Common myeloid progenitor, CD34-positive (primary cell): ENCODE measurements around the gene ANGPTL7.
A peak's percentile ranks its signal among the peaks of the same experiment; 100 is the strongest.

Experiments
- CTCF ChIA-PET: fragments of 350-600 bp; sonication (Branson Sonifier 250); formaldehyde crosslinking; loops from one replicate; lab custom pipeline; 2021; ENCODE audit warnings: antibody characterized with exemption; lab: Charles Lee
- POLR2A ChIA-PET: fragments of 350-600 bp; sonication (Branson Sonifier 250); formaldehyde crosslinking; loops from one replicate; lab custom pipeline; 2021; ENCODE audit warnings: antibody characterized with exemption; lab: Charles Lee
- DNase-seq, 3 donors: peaks; one replicate each; pipeline versions ENCODE4 v3.0.0 to v3.0.0-alpha.2; 2013
- H3K27ac ChIP-seq, 2 experiments: 1 replicate in 1 of 2; 2 replicates in 1 of 2; pipeline ENCODE4 v1.7.0; 2013; ENCODE audit warnings: inconsistent platforms in 2 of 2, low read length in 2 of 2, mild to moderate bottlenecking in 2 of 2, low read depth in 1 of 2, moderate library complexity in 1 of 2; ENCODE audit not compliant: severe bottlenecking in 2 of 2, insufficient read depth in 1 of 2, poor library complexity in 1 of 2
- H3K27me3 ChIP-seq, 5 experiments: replicated peaks in 2 of 5; 1 replicate in 3 of 5; 2 replicates in 2 of 5; pipeline versions ENCODE4 v1.6.1 to v1.7.0; 2013; ENCODE audit warnings: low read length in 4 of 5, mild to moderate bottlenecking in 2 of 5, moderate library complexity in 2 of 5, inconsistent platforms in 1 of 5; ENCODE audit not compliant: insufficient read depth in 5 of 5, control insufficient read depth in 4 of 5
- H3K36me3 ChIP-seq, 4 experiments: 1 replicate in 2 of 4; 2 replicates in 2 of 4; pipeline versions ENCODE4 v1.6.1 to v1.7.0; 2013; ENCODE audit warnings: low read length in 3 of 4, control low read depth in 1 of 4, mild to moderate bottlenecking in 1 of 4; ENCODE audit not compliant: control insufficient read depth in 4 of 4, insufficient read depth in 4 of 4
- H3K4me1 ChIP-seq, 4 experiments: 1 replicate in 3 of 4; 2 replicates in 1 of 4; pipeline versions ENCODE4 v1.6.1 to v1.7.1; 2013; ENCODE audit warnings: low read length in 3 of 4, mild to moderate bottlenecking in 3 of 4, control low read depth in 1 of 4, inconsistent platforms in 1 of 4, moderate library complexity in 1 of 4; ENCODE audit not compliant: control insufficient read depth in 4 of 4, insufficient read depth in 4 of 4; ENCODE audit errors: control extremely low read depth in 1 of 4
- H3K4me3 ChIP-seq, 7 experiments: 1 replicate in 4 of 7; 2 replicates in 3 of 7; pipeline versions ENCODE4 v1.5.1 to v1.7.0; 2013; ENCODE audit warnings: mild to moderate bottlenecking in 7 of 7, low read length in 6 of 7, moderate library complexity in 6 of 7, inconsistent platforms in 2 of 7, low read depth in 2 of 7, control low read depth in 1 of 7; ENCODE audit not compliant: insufficient read depth in 4 of 7, control insufficient read depth in 1 of 7; ENCODE audit errors: extremely low read depth in 1 of 7
- H3K9me3 ChIP-seq, 5 experiments: 1 replicate in 4 of 5; 2 replicates in 1 of 5; pipeline versions ENCODE4 v1.6.1 to v1.7.1; 2013; ENCODE audit warnings: low read length in 4 of 5, mild to moderate bottlenecking in 2 of 5, inconsistent platforms in 1 of 5, low read depth in 1 of 5, moderate library complexity in 1 of 5; ENCODE audit not compliant: control insufficient read depth in 4 of 5, insufficient read depth in 2 of 5; ENCODE audit errors: control extremely low read depth in 1 of 5
- WGBS: methylation state at CpG from one replicate; pipeline ENCODE4 v1.1.5; 2013; ENCODE audit not compliant: insufficient coverage; 5-methylcytosine and 5-hydroxymethylcytosine counted together

ANGPTL7 gene

GRCh38 chr1:11214698-11215380 is 25.7 kb downstream of the ANGPTL7 start:
- ChIA-PET POLR2A (interaction anchor here (0.5 kb wide), 1 partner anchor 200 kb away, joined by 3 read pairs; no protein-coding TSS in a partner anchor), CTCF (no interaction called here)
- H3K27ac ChIP-seq, result no peak overlapping the region
- no peak overlapping the region for H3K4me3 ChIP-seq
- no peaks in the 10 kb centered on the region for H3K9me3 ChIP-seq
- H3K36me3 ChIP-seq, result peaks cover 37 to 90% (median 60%) of the 10 kb centered on the region in 4 experiments
- H3K4me1 ChIP-seq, result no peaks in the 10 kb centered on the region
- DNase-seq, result no peak
- 100% methylated on average over 1 of the region's 3 CpGs for WGBS
- H3K27me3 ChIP-seq, result no peaks in the 10 kb centered on the region

GRCh38 chr1:11215381-11216005 is 26.3 kb downstream of the ANGPTL7 start:
- Histone ChIP-seq H3K4me1 (no peaks in the 10 kb centered on the region), H3K9me3 (no peaks in the 10 kb centered on the region), H3K36me3 (peaks cover 37 to 86% (median 60%) of the 10 kb centered on the region in 4 experiments), H3K27ac (no peak overlapping the region), H3K27me3 (no peaks in the 10 kb centered on the region), H3K4me3 (no peak overlapping the region)
- CTCF ChIA-PET, result interaction anchor here (0.7 kb wide), 1 partner anchor 9 kb away, joined by 3 read pairs; no protein-coding TSS in a partner anchor
- no CpG with 5 or more reads among the region's 2 CpGs for WGBS
- no peak for DNase-seq
- POLR2A ChIA-PET, result no interaction called here

GRCh38 chr1:11216074-11216473 is 26.9 kb downstream of the ANGPTL7 start:
- peaks cover 34 to 82% (median 58%) of the 10 kb centered on the region in 4 experiments for H3K36me3 ChIP-seq
- POLR2A ChIA-PET, result no interaction called here
- no peaks in the 10 kb centered on the region for H3K27me3 ChIP-seq
- H3K27ac ChIP-seq, result no peak overlapping the region
- no peaks in the 10 kb centered on the region for H3K4me1 ChIP-seq
- H3K4me3 ChIP-seq, result no peak overlapping the region
- DNase-seq, result no peak
- no peaks in the 10 kb centered on the region for H3K9me3 ChIP-seq
- CTCF ChIA-PET, result interaction anchor here (0.6 to 0.7 kb wide), 2 partner anchors 10 to 810 kb away, joined by 3 read pairs; no protein-coding TSS in a partner anchor
- WGBS, result 100% methylated on average over 1 of the region's 1 CpG

GRCh38 chr1:11227106-11228077 is 38.2 kb downstream of the ANGPTL7 start:
- CTCF ChIA-PET, result no interaction called here
- Histone ChIP-seq H3K9me3 (no peaks in the 10 kb centered on the region), H3K27me3 (no peaks in the 10 kb centered on the region), H3K4me3 (peak overlapping the region in 1 of 7 experiments; percentile 31), H3K36me3 (peaks cover 16 to 70% (median 51%) of the 10 kb centered on the region in 4 experiments), H3K4me1 (peaks cover 0 to 12% (median under 1%) of the 10 kb centered on the region in 4 experiments), H3K27ac (no peak overlapping the region)
- DNase-seq, result peak in 1 of 3 donors; percentile 11
- POLR2A ChIA-PET, result interaction anchor here (0.6 kb wide), 1 partner anchor 19 kb away, joined by 3 read pairs; no protein-coding TSS in a partner anchor
- WGBS, result 95% methylated on average over 10 of the region's 10 CpGs

GRCh38 chr1:11229203-11229602 is 40.0 kb downstream of the ANGPTL7 start:
- DNase-seq, result no peak
- peaks cover 24 to 76% (median 55%) of the 10 kb centered on the region in 4 experiments for H3K36me3 ChIP-seq
- no peaks in the 10 kb centered on the region for H3K9me3 ChIP-seq
- H3K4me3 ChIP-seq, result no peak overlapping the region
- ChIA-PET CTCF (interaction anchor here (1.0 to 1.3 kb wide), 2 partner anchors 10 to 413 kb away, joined by 3 read pairs; no protein-coding TSS in a partner anchor), POLR2A (no interaction called here)
- H3K4me1 ChIP-seq, result peaks cover 0 to 12% (median under 1%) of the 10 kb centered on the region in 4 experiments
- WGBS, result 100% methylated on average over 3 of the region's 4 CpGs
- no peaks in the 10 kb centered on the region for H3K27me3 ChIP-seq
- no peak overlapping the region for H3K27ac ChIP-seq

- Histone ChIP-seq H3K9me3 (no peaks in the 10 kb centered on the region), H3K27ac (no peak overlapping the region), H3K4me1 (peaks cover 0 to 21% (median 18%) of the 10 kb centered on the region in 4 experiments), H3K4me3 (no peak overlapping the region), H3K36me3 (peaks cover 28 to 85% (median 55%) of the 10 kb centered on the region in 4 experiments), H3K27me3 (no peaks in the 10 kb centered on the region)
- no peak for DNase-seq
- WGBS, result no CpG with 5 or more reads among the region's 2 CpGs
- CTCF ChIA-PET, result interaction anchor here (0.8 kb wide), 2 partner anchors 9 to 11 kb away, joined by 3 read pairs; no protein-coding TSS in a partner anchor
- POLR2A ChIA-PET, result no interaction called here
Measured at GRCh38 chr1:11233208-11233607, 44.1 kb downstream of the ANGPTL7 start.
